ENCODE results near the gene MOCOS.

The MOCOS gene

DNA sequence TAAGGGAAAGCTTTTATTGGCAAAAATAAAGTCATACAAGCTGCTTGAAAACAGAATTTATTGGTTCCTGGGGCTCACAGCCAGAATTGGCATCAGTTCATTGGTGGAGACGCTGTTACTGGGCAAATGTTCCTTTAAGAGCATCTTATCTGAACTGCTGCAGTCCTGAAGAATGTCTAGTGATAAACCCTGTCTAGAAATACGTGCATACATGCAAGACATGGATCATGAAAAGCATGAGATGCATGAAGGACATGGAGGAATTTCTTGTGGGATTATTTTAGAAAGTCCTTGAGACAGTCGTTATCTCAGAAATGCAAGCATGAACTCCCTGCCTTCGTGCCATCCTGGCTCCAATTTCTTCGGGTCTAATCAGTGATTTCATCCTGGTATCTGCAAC is 77.7 kb downstream of the MOCOS start:
- no peak for DNase-seq

DNA sequence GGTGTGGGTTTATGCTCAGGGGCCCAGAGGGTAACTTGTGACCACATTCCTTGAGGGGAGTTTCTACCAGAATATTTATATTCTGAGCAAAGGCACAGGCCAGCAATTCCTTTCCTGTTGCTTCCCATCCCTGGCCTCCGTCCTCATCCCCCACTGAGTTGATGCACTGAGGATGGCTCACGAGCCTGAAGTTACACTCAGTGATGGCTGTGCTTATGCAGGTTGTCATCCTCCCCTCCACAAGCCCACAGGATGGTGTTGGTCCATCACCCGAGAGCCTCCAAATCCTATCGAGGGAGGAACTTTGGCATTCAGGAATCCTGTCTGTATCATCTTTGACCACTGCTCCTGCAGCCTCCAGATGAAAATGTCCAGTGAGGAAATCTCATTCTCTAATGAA is 81.9 kb downstream of the MOCOS start:
- no peak for DNase-seq

DNA sequence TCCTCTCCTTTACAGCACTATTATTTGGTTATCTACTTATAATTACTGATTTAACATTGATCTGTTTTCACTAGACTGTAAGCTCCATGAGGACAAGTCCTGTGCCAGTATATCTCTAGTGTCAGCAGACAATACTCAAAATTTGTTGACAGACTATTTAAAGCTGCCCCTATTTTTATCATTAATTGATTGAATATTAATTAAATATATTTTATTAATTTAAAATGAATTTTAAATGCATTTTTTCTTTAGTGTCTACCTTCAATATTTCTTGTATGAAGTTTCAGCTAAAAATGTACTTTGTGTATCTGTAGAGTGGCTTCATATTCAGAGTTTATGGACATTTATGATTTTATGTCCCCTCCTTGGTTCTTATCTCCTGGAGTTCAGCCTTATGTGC is 83.9 kb downstream of the MOCOS start:
- DNase-seq: no peak

DNA sequence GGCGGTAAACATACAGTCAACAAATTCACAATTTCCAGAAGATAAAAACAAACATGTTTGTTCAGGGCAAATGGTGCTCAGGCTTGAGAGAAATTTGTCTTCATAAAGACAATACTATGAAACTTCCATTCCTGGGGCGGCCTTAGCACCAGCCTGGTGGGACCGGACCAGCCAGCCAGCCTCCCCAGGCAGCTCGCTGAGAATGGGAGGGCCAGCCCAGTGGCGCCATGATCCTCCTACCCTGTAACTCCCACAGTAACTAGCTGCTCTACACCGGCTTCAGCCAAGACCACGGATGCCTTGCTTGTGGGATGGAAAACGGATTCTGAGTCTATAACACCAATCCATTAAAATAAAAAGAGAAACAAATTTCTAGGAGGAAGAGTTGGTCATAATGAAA is 86.0 kb downstream of the MOCOS start:
- no peak for DNase-seq

DNA sequence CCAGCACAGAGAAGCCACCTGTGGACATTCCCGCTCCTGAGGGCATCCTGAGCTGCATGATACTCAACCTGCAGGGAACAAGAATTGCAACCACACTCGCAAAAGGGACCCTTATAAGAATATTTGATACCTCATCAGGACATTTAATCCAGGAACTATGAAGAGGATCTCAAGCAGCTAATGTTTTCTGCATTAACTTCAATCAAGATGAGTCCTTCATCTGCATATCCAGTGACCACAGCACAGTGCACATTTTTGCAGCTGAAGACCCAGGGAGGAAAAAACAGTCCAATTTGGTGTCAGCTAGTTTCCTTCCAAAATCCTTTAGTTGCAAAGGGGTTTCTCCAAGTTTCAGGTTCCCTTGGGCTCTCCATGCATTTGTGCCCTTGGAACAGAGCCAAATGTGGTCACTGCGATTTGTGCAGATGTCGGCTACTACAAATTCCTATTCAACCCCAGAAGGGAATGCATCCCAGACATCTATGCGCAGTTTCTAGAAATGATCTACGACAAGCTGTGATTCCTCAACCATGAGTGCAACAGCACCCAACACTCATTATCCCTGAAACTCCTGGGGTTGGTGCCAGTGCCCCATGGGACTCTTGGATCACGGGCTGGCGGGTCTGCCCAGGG is 86.9 kb downstream of the MOCOS start:
- DNase-seq: no peak

DNA sequence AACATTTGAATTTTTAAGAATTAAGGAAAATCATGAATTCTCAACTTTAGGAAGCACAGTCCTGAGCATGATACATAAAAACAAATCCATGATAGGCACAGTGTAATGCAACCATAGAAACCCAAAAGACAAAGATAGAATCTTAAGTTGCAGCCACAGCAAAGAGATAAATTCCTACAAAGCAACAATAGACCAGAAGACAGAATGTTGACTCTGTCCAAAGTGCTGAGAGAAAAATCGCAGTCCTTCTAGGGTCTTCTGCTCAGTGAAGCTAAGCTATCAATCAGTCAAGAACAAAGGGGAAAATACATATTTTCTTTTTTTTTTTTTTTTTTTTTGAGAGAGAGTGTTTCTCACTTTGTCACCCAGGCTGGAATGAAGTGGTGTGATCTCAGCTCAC is 88.3 kb downstream of the MOCOS start:
- DNase-seq: no peak

DNA sequence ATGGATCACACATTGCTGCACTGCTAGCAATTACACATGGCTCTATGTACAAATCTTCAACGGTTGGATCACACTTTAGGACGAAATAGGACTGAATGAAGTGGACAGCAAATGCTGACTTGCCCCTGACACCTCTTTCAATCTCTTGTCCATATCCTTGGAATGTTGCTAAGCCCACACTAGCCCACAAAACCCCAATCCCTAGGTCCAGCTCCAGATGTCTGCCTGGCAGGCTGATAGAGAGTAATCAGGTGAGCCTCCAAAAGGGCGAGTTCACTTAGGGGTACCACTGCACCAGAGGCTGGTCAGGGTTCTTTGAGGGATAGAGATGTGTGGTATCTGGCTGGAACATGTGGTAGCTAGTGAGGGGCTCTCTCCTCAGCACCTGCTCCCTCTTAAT is 91.7 kb downstream of the MOCOS start:
- DNase-seq: no peak

DNA sequence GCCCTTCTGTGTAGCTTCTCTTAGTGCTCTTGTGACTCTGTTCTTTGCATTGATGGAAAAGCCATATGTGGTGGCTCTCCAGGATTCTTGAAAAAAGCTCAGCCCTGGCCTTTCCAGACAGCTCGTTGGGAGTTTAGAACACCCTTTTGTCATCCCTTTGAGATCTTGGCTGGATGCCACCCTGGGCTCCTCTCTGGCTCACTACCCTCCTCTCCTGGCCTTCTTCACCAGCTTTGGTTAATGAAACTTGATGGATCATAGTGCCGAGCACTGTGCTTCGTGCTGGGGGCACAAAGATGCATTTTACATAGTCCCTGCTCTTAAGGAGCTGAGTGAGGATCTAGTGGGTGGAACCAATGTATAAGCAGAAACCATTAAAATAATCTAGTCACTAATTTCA is 94.6 kb downstream of the MOCOS start:
- no peak for DNase-seq

DNA sequence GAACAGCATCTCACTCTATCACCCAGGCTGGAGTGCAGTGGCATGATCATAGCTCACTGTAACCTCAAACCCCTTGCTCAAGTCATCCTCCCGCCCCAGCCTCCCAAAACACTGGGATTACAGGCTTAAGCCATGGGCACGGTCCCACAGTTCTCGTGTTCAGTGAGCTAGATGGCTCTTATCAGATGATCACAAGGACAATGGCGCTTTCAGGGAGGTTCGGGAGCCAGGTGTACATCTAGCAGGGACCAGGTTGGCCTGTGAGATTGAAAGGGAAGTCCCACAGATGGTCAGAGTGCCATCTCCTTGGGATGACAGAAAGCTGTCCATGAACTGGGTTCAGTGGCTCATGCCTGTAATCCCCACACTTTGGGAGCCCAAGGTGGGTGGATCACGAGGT is 96.2 kb downstream of the MOCOS start:
- DNase-seq: no peak

DNA sequence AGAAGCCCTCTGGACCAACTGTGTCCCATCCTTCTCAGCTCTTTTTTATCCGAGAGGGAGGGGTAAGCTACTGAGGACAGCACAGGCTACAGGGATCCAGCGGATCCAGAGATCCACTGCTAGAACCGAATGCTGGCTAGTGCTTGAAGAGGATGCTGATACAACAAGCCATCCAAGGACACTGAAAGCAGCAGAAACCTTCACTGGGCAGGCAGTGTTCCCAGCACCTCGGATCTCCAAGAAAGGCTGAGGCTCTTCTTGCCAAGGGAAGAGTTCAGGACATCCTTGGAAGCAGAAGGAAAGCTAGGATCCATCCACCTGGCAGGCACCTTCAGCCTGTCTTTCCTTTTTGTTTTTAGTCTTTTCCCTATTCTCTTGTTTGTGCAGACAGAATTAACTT is 97.0 kb downstream of the MOCOS start:
- DNase-seq: peak in 1 of 51 donors; percentile 58

DNA sequence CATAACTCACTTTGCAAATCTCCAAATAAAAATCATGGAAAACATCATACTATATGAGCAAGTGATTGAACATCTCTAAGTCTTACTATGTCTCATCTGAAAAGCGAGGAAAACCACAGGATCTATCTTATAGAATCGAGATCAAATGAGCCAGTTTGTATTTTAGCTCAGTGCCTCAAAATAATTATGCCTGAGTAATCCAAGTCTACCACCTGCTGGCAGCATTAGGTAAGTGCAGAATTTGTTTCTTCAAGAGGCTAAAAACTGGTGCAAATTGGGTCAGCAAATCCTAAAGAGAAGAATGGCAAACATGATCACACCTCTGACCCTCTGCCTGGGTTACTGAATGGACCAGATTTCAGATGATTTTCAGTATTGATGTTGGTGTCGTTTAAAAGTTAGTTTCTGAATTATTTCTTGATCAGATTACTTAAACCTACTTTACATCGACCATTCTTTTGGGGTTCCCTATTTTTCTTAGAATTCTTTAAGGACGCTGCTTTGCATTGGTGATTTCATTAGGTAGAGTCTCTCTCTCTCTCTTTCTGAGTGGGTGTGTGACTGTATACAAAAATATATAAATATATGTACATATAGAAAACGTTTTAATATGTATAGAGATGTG is 97.5 kb downstream of the MOCOS start:
- peak in 15 of 51 donors; percentile 2 to 63 (median 23) for DNase-seq

DNA sequence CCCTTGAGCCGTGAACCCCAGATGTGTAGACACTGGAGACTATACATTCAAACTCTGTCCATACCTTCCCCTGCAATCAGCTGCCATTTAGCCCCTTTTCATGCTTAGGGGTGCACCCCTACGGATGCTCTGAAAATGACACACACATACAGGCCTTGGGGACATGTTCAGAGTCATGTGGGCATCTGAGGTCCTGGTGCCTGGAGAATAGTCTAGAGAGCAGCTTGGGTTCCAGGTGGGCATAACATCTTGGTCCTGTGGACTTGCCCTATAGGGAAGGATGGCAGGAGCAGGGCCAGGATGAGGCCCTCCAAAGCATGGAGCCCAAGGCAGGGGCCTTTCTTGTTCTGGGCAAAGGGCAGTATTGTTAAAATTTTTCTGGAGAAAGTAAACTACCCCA is 100.4 kb downstream of the MOCOS start:
- no peak for DNase-seq

DNA sequence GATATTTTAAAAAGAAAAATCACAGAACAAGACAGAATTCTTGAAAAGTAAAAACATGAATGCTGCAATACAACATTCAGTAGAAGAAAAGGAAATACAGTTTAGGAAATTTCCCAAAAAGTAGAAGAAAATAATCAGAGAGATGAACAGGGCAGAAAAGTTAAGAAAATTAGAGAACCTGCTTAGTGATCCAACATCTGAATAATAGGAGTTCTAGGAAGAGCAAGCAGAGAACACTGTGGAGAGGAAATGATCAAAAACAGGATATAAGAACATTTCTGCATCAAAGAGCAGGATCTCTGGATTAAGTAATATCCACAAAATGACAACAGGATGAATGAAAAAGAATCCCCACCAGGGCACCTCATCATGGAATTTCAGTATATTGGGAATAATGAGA is 101.4 kb downstream of the MOCOS start:
- no peak for DNase-seq

DNA sequence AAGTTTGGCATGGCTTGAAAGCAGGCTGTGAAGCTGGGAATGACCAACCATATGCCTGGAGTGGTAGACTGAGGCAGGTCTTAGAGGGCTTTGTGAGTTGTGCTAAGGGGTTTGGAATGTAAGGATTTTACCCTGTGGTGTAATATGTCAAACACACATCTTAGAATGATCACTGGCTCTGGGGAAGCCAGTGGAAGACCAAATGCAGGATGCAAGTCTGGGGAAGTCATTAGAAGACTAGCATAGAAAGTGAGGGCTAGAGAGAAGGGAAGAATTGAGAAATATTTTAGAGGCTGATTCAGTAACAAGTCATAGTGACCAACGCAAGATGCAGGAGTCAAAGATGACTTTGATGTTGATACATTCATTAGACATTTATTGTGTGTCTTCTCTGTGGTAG is 106.7 kb downstream of the MOCOS start:
- DNase-seq: no peak

DNA sequence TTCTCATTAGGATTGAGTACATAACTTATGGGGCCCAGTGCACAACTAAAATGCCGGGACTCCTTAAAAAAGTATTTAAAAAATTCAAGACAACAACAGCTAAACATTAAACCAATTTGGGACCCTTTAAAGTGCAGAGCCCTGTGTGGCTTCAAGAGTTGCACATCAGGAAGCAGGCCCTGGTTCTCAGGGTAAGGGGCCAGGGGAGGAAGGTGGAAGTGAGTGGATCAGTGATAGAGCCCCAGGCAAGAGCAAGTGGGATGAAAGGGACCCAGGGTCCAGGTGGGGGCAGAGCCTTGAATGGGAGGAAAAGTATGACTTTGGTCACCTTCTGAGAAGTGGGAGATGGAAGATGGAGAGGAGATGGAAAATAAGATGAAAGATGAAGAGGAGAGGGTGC is 107.9 kb downstream of the MOCOS start:
- DNase-seq: no peak

DNA sequence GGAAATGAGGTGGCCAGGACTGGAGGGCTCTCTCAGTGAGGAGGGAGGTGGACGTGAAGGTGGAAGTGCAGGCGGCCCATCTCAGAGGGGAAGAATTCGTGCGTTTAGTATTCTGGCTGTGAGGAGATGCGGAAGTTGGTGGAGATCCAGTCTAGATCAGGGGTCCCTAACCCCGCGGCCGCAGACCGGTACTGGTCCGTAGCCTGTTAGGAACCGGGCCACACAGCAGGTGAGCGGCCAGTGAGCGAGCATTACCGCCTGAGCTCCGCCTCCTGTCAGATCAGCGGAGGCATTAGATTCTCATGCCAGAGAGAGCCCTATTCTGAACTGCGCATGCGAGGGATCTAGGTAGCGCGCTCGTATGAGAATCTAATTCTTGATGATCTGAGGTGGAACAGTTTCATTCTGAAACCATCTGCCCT is 108.6 kb downstream of the MOCOS start:
- no peak for DNase-seq

DNA sequence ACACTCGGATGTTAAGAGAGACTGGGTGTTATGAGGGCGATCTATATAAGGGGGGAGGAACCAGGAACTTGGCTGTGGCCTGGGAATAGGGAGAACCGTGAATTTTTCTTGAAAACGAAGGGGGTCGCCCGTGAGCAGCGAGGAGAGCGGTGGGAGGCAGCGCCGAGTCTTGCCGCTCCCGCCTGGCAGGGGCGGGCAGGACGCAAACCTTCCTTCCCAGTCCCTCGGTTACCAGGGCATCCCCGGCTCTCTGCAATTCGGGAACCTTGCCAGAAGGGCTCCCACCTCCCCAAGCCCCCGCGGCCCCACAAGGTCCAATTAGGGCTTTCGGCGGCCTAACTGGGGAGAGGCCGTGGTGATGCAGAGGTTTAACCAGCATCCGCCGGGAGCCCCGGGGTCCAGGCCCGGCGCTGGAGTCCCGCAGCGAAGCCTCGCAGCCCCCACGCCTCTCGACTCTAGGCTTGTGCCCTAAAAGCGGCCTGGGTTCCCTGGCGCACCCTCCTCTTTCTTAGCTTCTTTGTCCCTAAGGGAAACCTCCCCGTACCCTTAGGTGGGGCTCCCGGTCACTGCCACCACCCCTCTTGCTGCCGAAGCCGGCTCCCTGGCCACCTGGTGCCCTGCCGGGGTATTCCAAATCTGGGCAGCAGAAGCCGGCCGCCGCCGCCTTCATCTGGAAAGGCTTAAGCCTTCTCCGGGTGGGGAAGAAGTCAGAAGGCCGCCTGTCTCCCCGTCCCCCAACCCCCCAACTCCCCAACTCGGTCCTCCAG is 109.5 kb downstream of the MOCOS start:
- peak; percentile 16 to 85 (median 60) for DNase-seq

DNA sequence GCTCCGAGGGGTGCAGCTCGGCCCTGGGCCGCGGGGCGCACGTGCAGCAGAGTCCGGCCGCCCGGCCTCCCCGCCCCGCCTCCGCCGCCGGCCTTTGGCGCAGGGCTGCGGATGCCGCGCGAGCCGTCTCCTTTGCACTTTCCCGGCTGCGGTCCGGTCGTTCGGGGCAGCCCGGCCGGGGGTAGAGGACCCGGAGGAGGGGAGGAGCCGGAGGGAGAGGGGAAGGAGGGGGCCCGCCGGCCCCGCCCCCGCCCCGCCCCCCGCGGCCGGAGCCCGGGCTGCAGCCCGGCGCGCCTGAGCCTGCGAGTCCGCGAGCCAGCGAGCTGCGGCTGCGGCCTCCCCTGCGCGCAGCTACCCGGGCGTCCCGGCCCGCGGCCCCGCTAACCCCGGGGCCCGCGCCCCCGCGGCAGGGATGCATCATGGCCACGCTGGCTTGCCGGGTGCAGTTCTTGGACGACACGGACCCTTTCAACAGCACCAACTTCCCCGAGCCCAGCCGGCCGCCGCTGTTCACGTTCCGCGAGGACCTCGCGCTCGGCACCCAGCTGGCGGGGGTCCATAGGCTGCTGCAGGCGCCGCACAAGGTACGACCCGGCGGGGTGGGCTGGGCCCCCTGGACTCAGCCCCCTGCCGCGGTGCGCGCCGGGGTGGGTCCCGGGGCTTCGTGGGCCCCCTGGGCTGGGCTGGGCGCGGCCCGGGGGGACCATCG is 110.3 kb downstream of the MOCOS start, which contains the start of gene FHOD3:
Gene FHOD3, plus strand, starts transcription at position 297 of the 709 bp plus-strand sequence. Its CDS starts 123 bp downstream, at position 420.
- peak in 42 of 51 donors; percentile 11 to 74 (median 49) for DNase-seq

DNA sequence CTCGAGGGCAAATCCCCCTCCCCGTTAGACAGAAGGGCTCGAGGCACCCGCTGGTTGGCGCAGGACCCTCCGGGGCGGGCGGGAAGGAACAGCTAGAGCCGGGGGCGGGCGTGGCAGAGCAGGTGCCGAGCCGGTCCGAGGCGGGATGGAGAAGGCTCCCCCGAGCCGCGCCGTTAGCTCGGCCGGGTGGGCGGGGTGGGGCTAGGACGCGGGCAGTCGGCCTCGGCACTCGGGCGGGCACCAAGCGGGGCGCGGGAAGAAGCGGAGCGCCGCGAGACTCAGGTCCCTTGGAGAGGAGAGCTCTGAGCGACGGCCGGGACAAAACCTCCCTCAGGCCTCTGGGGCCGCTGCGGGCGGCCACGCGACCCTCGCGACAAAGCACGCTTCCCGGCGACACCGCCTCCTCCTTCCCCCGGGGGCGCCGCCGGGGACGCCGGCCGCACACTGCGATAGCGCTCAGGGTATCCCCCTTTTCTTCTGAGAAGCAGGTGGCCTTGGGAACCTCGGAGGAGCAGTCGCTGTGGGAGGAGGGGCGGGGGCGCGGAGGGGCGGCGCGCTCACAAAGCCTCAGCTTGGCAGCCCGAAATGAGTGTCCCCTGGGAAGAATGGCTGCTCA is 110.9 kb downstream of the MOCOS start:
- DNase-seq: peak in 9 of 51 donors; percentile 8 to 48 (median 22)

DNA sequence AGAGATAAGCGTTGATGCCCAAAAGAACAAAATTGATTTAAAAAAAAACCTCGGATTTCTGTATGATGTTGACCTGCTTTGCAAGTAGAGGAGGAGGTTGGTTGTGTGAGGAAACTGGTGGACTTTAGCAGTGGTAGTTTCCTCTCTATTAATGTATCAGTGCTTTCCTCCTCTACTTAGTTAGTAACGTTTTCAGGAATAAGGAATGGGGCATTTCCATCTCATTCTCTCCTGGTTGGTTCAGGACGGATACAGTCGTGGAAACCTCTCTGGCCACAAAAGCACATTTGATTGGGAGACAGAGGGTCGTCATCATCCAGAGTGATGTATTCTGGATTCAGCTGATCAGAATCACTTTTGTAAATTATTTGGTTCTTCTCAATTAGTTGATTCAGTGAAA is 111.7 kb downstream of the MOCOS start:
- no peak for DNase-seq

DNA sequence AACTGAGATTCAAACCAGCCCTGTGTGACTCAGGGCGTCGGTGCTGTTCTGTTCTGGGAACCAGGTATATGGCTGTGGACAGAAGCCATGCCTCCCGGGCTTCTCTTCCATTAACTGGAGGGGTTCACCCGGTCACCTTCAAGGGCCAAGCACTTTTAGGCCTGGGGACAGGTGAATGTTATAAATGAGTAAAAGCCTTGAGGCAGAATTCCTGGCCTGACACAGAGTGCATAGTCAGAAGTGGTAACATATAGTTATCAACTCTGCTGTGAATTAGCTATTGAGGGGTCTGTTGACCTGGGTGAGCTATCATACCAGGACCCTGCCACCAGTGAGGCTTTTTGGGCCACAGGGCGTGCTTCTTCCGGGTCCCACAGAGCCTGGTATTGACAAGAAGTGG is 112.9 kb downstream of the MOCOS start:
- DNase-seq: no peak

DNA sequence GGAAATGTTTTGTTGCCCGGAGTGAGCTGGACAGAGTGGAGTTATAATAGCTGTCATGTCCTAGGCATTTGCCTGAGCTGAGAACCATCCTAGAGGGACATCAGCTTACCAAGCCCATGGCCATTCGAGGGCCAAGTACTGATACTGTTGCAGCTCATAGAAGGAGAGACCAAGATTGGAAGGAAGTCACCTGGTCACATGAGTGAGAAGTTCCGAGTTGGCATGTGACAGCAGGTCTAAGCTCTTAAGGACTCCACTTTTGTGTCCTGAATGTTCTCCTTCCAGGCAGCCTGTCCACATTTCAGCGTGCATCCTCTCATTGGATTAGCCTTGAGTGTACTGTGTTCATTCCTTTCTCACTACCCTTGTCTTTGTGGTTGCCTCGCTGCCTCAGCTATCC is 114.6 kb downstream of the MOCOS start:
- no peak for DNase-seq
